GM12891 (cell line): ENCODE measurements around the gene PGP.

Source experiments
- POLR2A ChIP-seq: IDR thresholded peaks from 2 replicates; pipeline ENCODE4 v1.6.1; 2011; ENCODE audit warnings: low read depth, low read length, control low read depth
- POLR2AphosphoS5 ChIP-seq: IDR thresholded peaks from 2 replicates; pipeline ENCODE4 v1.6.1; 2011; ENCODE audit warnings: low read depth, low read length, control low read depth
- TAF1 ChIP-seq: IDR thresholded peaks from 2 replicates; pipeline ENCODE4 v1.6.1; 2011; ENCODE audit warnings: low read depth, low read length, control low read depth

DNA sequence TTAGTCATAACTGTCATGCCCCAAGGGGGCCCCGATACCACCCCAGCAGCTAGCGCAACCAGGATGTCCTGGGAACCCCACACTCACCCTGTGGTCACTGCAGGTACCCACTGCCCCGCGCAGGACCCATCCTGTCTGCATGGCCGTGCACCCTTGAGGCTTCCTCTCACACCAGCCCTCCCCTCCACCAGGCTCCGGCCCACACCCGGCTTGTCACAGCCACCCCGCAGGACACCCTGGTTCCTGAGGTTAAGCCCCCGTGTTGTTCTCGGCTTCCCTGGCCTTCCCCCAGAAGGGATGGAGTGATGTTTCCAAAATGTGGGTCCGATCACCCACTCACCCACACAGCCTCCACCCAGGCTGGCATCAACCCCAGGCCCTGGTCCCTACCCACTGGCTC lies 29.1 kb upstream of the PGP start:
- TF ChIP-seq POLR2A (no peak), TAF1 (no peak), POLR2AphosphoS5 (no peak)
